SK-N-SH treated with all-trans-retinoic acid at 6 μM for 48 hours (cell line): ENCODE results near the gene PANK3.

Experiments
- ATAC-seq: fragments of 200-7000 bp; cut with Tn5 transposase; 3 replicates; pipeline ENCODE4 v1.9.1; 2020; ENCODE audit warnings: mild to moderate bottlenecking, moderate library complexity
- ARNTL ChIP-seq: fragments of 450-650 bp; formaldehyde crosslinking; IDR thresholded peaks from 2 replicates; pipeline ENCODE4 v1.5.0; 2020; ENCODE audit warnings: low read depth, mild to moderate bottlenecking, moderate library complexity, borderline replicate concordance
- BACH2 ChIP-seq: fragments of 250-450 bp; sonication (Bioruptor Pico); IDR thresholded peaks from 2 replicates; pipeline ENCODE4 v1.9.0; 2021; ENCODE audit warnings: mild to moderate bottlenecking, borderline replicate concordance
- CSDC2 ChIP-seq: fragments of 250-450 bp; sonication (Bioruptor Pico); IDR thresholded peaks from 2 replicates; pipeline ENCODE4 v1.5.0; 2020; ENCODE audit warnings: mild to moderate bottlenecking, moderate library complexity
- ESRRG ChIP-seq: fragments of 250-450 bp; sonication (Bioruptor Pico); IDR thresholded peaks from 2 replicates; pipeline ENCODE4 v1.6.1; 2021; ENCODE audit warnings: mild to moderate bottlenecking
- ISL1 ChIP-seq: fragments of 250-450 bp; sonication (Bioruptor Pico); IDR thresholded peaks from 2 replicates; pipeline ENCODE4 v2.1.2; 2022; ENCODE audit warnings: mild to moderate bottlenecking, moderate library complexity
- PPARA ChIP-seq: fragments of 250-450 bp; sonication (Bioruptor Pico); IDR thresholded peaks from 2 replicates; pipeline ENCODE4 v1.5.0; 2020; ENCODE audit warnings: mild to moderate bottlenecking, borderline replicate concordance
- RARB ChIP-seq: fragments of 250-450 bp; sonication (Bioruptor Pico); IDR thresholded peaks from 2 replicates; pipeline ENCODE4 v1.8.0; 2021; ENCODE audit warnings: mild to moderate bottlenecking, moderate library complexity
- TCF4 ChIP-seq: fragments of 250-450 bp; sonication (Bioruptor Pico); IDR thresholded peaks from 2 replicates; pipeline ENCODE4 v1.8.0; 2021; ENCODE audit warnings: mild to moderate bottlenecking, moderate library complexity, borderline replicate concordance
- TOX ChIP-seq: fragments of 250-450 bp; sonication (Bioruptor Pico); IDR thresholded peaks from 2 replicates; pipeline ENCODE4 v1.8.0; 2021; ENCODE audit warnings: mild to moderate bottlenecking, moderate library complexity, borderline replicate concordance
- ZC3H10 ChIP-seq: fragments of 250-450 bp; sonication (Bioruptor Pico); IDR thresholded peaks from 2 replicates; pipeline ENCODE4 v1.5.1; 2021; ENCODE audit warnings: mild to moderate bottlenecking, moderate library complexity
- ZFP3 ChIP-seq: fragments of 250-450 bp; sonication (Bioruptor Pico); IDR thresholded peaks from 2 replicates; pipeline ENCODE4 v1.5.0; 2020; ENCODE audit warnings: mild to moderate bottlenecking, moderate library complexity
- ZFP30 ChIP-seq: fragments of 450-650 bp; formaldehyde crosslinking; IDR thresholded peaks from 2 replicates; pipeline ENCODE4 v1.5.0; 2022; ENCODE audit warnings: mild to moderate bottlenecking, moderate library complexity
- ZNF565 ChIP-seq: fragments of 450-650 bp; formaldehyde crosslinking; conservative IDR thresholded peaks from 2 replicates; pipeline ENCODE4 v1.5.0; 2020; ENCODE audit warnings: low read depth, mild to moderate bottlenecking, moderate library complexity
- ZNF70 ChIP-seq: fragments of 450-650 bp; formaldehyde crosslinking; IDR thresholded peaks from 2 replicates; pipeline ENCODE4 v1.5.0; 2020; ENCODE audit warnings: mild to moderate bottlenecking, moderate library complexity
- ZNF8 ChIP-seq: fragments of 450-650 bp; formaldehyde crosslinking; IDR thresholded peaks from 2 replicates; pipeline ENCODE4 v1.5.0; 2020; ENCODE audit warnings: mild to moderate bottlenecking, moderate library complexity
- TF ChIP-seq, protein P1 (sequence below): fragments of 250-450 bp; sonication (Bioruptor Pico); IDR thresholded peaks from 2 replicates; pipeline ENCODE4 v1.5.0; 2020; ENCODE audit warnings: mild to moderate bottlenecking, moderate library complexity
- TF ChIP-seq, protein P2 (sequence below): fragments of 250-450 bp; sonication (Bioruptor Pico); IDR thresholded peaks from 2 replicates; pipeline ENCODE4 v1.5.1; 2020; ENCODE audit warnings: low read depth, mild to moderate bottlenecking, moderate library complexity
- TF ChIP-seq, protein P3 (sequence below): fragments of 250-450 bp; sonication (Bioruptor Pico); IDR thresholded peaks from 2 replicates; pipeline ENCODE4 v1.8.0; 2020; ENCODE audit warnings: mild to moderate bottlenecking, moderate library complexity, borderline replicate concordance
- TF ChIP-seq, protein P4 (sequence below): fragments of 250-450 bp; sonication (Bioruptor Pico); IDR thresholded peaks from 2 replicates; pipeline ENCODE4 v1.5.1; 2021; ENCODE audit warnings: mild to moderate bottlenecking, moderate library complexity
- TF ChIP-seq, protein P5 (sequence below): fragments of 250-450 bp; sonication (Bioruptor Pico); IDR thresholded peaks from 2 replicates; pipeline ENCODE4 v1.8.0; 2021; ENCODE audit warnings: low read depth, mild to moderate bottlenecking, moderate library complexity, borderline replicate concordance

Gene PANK3

DNA sequence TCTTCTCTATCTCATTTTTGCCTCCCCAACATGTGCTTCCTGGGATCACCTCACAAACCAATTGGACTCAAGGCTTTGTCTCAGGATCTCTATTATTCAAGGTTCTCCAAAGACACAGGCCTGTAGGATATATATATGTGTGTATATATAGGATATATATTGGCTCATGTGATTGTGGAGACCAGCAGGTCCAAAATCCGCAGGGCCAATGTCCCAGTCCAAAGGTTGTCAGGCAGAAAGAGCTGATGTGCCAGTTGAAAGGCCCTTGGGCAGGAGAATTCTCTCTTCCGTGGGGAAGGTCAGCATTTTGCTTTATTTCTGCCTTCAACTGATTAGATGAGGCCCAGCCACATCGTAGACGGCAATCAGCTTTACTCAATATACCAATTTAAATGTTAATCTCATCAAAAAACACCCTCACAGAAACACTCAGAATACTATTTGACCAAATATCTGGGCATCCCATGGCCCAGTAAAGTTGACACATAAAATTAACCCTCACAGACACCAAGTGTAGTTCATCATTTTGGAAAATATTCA is 51.3 kb downstream of the PANK3 start:
- no peak for TF ChIP-seq TCF4 (CRISPR knock-in tag)
- no peak for TF ChIP-seq ZC3H10 (CRISPR knock-in tag)
- TF ChIP-seq ZNF70 (CRISPR knock-in tag): no peak
- no peak for TF ChIP-seq ARNTL (CRISPR knock-in tag)
- TF ChIP-seq, protein P1, sequence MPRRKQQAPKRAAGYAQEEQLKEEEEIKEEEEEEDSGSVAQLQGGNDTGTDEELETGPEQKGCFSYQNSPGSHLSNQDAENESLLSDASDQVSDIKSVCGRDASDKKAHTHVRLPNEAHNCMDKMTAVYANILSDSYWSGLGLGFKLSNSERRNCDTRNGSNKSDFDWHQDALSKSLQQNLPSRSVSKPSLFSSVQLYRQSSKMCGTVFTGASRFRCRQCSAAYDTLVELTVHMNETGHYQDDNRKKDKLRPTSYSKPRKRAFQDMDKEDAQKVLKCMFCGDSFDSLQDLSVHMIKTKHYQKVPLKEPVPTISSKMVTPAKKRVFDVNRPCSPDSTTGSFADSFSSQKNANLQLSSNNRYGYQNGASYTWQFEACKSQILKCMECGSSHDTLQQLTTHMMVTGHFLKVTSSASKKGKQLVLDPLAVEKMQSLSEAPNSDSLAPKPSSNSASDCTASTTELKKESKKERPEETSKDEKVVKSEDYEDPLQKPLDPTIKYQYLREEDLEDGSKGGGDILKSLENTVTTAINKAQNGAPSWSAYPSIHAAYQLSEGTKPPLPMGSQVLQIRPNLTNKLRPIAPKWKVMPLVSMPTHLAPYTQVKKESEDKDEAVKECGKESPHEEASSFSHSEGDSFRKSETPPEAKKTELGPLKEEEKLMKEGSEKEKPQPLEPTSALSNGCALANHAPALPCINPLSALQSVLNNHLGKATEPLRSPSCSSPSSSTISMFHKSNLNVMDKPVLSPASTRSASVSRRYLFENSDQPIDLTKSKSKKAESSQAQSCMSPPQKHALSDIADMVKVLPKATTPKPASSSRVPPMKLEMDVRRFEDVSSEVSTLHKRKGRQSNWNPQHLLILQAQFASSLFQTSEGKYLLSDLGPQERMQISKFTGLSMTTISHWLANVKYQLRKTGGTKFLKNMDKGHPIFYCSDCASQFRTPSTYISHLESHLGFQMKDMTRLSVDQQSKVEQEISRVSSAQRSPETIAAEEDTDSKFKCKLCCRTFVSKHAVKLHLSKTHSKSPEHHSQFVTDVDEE: no peak
- no peak for TF ChIP-seq CSDC2 (CRISPR knock-in tag)
- TF ChIP-seq, protein P2, sequence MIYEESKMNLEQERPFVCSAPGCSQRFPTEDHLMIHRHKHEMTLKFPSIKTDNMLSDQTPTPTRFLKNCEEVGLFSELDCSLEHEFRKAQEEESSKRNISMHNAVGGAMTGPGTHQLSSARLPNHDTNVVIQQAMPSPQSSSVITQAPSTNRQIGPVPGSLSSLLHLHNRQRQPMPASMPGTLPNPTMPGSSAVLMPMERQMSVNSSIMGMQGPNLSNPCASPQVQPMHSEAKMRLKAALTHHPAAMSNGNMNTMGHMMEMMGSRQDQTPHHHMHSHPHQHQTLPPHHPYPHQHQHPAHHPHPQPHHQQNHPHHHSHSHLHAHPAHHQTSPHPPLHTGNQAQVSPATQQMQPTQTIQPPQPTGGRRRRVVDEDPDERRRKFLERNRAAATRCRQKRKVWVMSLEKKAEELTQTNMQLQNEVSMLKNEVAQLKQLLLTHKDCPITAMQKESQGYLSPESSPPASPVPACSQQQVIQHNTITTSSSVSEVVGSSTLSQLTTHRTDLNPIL (CRISPR knock-in tag): no peak
- no peak for TF ChIP-seq BACH2 (CRISPR knock-in tag)
- TF ChIP-seq ZFP30: no peak
- TF ChIP-seq, protein P3, sequence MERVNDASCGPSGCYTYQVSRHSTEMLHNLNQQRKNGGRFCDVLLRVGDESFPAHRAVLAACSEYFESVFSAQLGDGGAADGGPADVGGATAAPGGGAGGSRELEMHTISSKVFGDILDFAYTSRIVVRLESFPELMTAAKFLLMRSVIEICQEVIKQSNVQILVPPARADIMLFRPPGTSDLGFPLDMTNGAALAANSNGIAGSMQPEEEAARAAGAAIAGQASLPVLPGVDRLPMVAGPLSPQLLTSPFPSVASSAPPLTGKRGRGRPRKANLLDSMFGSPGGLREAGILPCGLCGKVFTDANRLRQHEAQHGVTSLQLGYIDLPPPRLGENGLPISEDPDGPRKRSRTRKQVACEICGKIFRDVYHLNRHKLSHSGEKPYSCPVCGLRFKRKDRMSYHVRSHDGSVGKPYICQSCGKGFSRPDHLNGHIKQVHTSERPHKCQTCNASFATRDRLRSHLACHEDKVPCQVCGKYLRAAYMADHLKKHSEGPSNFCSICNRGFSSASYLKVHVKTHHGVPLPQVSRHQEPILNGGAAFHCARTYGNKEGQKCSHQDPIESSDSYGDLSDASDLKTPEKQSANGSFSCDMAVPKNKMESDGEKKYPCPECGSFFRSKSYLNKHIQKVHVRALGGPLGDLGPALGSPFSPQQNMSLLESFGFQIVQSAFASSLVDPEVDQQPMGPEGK (CRISPR knock-in tag): no peak
- TF ChIP-seq PPARA (CRISPR knock-in tag): no peak
- TF ChIP-seq ESRRG (CRISPR knock-in tag): no peak
- TF ChIP-seq ZNF565: no peak
- TF ChIP-seq, protein P4, sequence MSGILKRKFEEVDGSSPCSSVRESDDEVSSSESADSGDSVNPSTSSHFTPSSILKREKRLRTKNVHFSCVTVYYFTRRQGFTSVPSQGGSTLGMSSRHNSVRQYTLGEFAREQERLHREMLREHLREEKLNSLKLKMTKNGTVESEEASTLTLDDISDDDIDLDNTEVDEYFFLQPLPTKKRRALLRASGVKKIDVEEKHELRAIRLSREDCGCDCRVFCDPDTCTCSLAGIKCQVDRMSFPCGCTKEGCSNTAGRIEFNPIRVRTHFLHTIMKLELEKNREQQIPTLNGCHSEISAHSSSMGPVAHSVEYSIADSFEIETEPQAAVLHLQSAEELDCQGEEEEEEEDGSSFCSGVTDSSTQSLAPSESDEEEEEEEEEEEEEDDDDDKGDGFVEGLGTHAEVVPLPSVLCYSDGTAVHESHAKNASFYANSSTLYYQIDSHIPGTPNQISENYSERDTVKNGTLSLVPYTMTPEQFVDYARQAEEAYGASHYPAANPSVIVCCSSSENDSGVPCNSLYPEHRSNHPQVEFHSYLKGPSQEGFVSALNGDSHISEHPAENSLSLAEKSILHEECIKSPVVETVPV (CRISPR knock-in tag): no peak
- TF ChIP-seq RARB (CRISPR knock-in tag): no peak
- no peak for TF ChIP-seq TOX (CRISPR knock-in tag)
- TF ChIP-seq ISL1 (CRISPR knock-in tag): no peak
- TF ChIP-seq, protein P5, sequence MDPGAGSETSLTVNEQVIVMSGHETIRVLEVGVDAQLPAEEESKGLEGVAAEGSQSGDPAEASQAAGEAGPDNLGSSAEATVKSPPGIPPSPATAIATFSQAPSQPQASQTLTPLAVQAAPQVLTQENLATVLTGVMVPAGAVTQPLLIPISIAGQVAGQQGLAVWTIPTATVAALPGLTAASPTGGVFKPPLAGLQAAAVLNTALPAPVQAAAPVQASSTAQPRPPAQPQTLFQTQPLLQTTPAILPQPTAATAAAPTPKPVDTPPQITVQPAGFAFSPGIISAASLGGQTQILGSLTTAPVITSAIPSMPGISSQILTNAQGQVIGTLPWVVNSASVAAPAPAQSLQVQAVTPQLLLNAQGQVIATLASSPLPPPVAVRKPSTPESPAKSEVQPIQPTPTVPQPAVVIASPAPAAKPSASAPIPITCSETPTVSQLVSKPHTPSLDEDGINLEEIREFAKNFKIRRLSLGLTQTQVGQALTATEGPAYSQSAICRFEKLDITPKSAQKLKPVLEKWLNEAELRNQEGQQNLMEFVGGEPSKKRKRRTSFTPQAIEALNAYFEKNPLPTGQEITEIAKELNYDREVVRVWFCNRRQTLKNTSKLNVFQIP (CRISPR knock-in tag): no peak
- no peak for TF ChIP-seq ZNF8 (CRISPR knock-in tag)
- no peak for ATAC-seq

DNA sequence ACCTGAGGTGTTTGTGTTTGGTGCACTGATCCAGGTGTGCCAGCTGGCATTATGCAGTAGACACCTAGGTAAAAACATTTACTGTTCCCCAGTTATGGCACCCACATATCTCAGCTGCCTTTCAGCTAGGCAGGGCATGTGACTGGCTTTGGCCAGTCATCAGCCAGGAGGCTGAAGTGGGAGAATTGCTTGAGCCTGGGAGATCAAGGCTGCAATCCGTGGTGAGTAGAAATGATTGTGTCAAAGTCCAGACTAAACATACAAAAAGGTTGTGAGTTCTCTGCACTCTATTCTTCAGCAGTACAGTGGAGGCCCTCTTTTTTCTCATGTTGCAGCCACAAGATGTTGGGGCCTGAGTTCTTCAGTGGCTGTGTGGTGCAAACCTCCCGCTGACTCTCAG is 53.3 kb downstream of the PANK3 start:
- TF ChIP-seq CSDC2 (CRISPR knock-in tag) (no peak), ZNF565 (no peak)
- ATAC-seq: no peak

DNA sequence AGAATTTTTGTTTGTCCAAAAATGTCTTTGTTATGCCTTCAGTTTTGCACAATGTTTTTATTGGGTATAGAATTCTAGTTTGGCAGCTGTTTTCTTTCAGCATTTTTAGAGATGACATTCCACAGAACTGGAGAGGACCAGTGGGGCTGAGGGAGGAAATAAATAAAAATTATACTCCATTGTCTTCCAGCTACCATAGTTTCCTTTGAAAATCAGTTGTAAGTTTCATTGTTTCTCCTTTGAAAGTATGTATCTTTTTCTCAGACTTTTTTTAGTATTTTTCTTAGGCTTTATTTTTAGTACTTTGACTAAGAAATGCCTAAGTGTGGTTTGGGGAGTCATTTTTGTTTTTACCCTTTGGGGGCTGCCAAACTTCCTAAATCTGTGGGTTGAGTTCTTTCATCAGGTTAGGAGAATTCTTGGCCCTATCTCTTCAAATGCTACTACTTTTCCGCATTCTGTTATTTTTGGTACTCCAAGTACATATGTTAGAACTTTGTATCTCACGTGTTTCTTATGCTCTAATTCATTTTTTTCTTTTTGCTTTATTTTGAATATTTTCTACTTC is 65.2 kb downstream of the PANK3 start:
- no peak for ATAC-seq
- TF ChIP-seq ZFP3 (CRISPR knock-in tag) (no peak), BACH2 (CRISPR knock-in tag) (no peak), ZNF565 (no peak), ZC3H10 (CRISPR knock-in tag) (no peak), ZNF8 (CRISPR knock-in tag) (no peak), ESRRG (CRISPR knock-in tag) (no peak), CSDC2 (CRISPR knock-in tag) (no peak)
- TF ChIP-seq, protein P1: no peak
- TF ChIP-seq, protein P5 (CRISPR knock-in tag): no peak
- TF ChIP-seq, protein P3 (CRISPR knock-in tag): no peak
